KBM-7 (cell line): ENCODE measurements around the gene GATAD2A.

ENCODE experiments used
- DNase-seq: peaks from one replicate; pipeline ENCODE4 v3.0.0-alpha.2; 2015
- in situ Hi-C: fragments of 300-500 bp; cut with MboI; formaldehyde crosslinking; loops from 2 replicates; pipeline ENCODE4 v1.14.3; 2020; ENCODE audit warnings: low sequenced_read_pairs, low pct_unique_long_range_greater_than_20kb, mixed read lengths

The GATAD2A gene

GRCh38 chr19:19534556-19535265, 129.2 kb downstream of the GATAD2A start:
- in situ Hi-C loops: loop anchor here (10.0 to 25.0 kb wide), 2 partner anchors 110 to 403 kb away; partner anchors contain the start of gene GMIP
- DNase-seq: no peak

GRCh38 chr19:19535311-19536191, 130.1 kb downstream of the GATAD2A start:
- in situ Hi-C loops: loop anchor here (10.0 to 25.0 kb wide), 2 partner anchors 109 to 402 kb away; partner anchors contain the start of gene GMIP

GRCh38 chr19:19537075-19538048, 131.9 kb downstream of the GATAD2A start:
- DNase-seq: no peak
- in situ Hi-C loops: loop anchor here (10.0 to 25.0 kb wide), 2 partner anchors 107 to 400 kb away; partner anchors contain the start of gene GMIP

More at GRCh38 chr19:19535311-19536191, 130.1 kb downstream of the GATAD2A start:
- DNase-seq: no peak

GRCh38 chr19:19538061-19538784, 132.7 kb downstream of the GATAD2A start, which contains the start of gene CILP2:
CILP2 (plus strand) TSS chr19:19538265; CDS start chr19:19538350, 85 bp downstream.
- in situ Hi-C loops: loop anchor here (10.0 to 25.0 kb wide), 2 partner anchors 107 to 399 kb away; partner anchors contain the start of gene GMIP

GRCh38 chr19:19538785-19539166, 133.3 kb downstream of the GATAD2A start:
- in situ Hi-C loops: loop anchor here (10.0 to 25.0 kb wide), 2 partner anchors 106 to 399 kb away; partner anchors contain the start of gene GMIP
- DNase-seq: no peak

More at GRCh38 chr19:19538061-19538784, 132.7 kb downstream of the GATAD2A start, which contains the start of gene CILP2:
- DNase-seq: no peak

- DNase-seq: no peak
- in situ Hi-C loops: loop anchor here (10.0 to 25.0 kb wide), 2 partner anchors 105 to 398 kb away; partner anchors contain the start of gene GMIP
Observed at GRCh38 chr19:19539698-19540063, 134.2 kb downstream of the GATAD2A start.

- no peak for DNase-seq
- in situ Hi-C loops: loop anchor here (25.0 kb wide), 1 partner anchor 397 kb away; no protein-coding TSS in a partner anchor
Observed at GRCh38 chr19:19540064-19540714, 134.7 kb downstream of the GATAD2A start.

GRCh38 chr19:19540715-19541515, 135.4 kb downstream of the GATAD2A start:
- no peak for DNase-seq
- in situ Hi-C loops: loop anchor here (25.0 kb wide), 1 partner anchor 396 kb away; no protein-coding TSS in a partner anchor

- no peak for DNase-seq
- in situ Hi-C loops: loop anchor here (25.0 kb wide), 1 partner anchor 396 kb away; no protein-coding TSS in a partner anchor
Observed at GRCh38 chr19:19541616-19542015, 136.1 kb downstream of the GATAD2A start.

GRCh38 chr19:19542507-19542906, 137.0 kb downstream of the GATAD2A start:
- in situ Hi-C loops: loop anchor here (25.0 kb wide), 1 partner anchor 395 kb away; no protein-coding TSS in a partner anchor
- DNase-seq: no peak

GRCh38 chr19:19543101-19543500, 137.6 kb downstream of the GATAD2A start:
- DNase-seq: no peak
- in situ Hi-C loops: loop anchor here (25.0 kb wide), 1 partner anchor 394 kb away; no protein-coding TSS in a partner anchor

- no peak for DNase-seq
- in situ Hi-C loops: loop anchor here (25.0 kb wide), 1 partner anchor 394 kb away; no protein-coding TSS in a partner anchor
Observed at GRCh38 chr19:19543640-19544039, 138.2 kb downstream of the GATAD2A start.

- DNase-seq: no peak
- in situ Hi-C loops: loop anchor here (25.0 kb wide), 1 partner anchor 393 kb away; no protein-coding TSS in a partner anchor
Observed at GRCh38 chr19:19544257-19544953, 138.9 kb downstream of the GATAD2A start.

GRCh38 chr19:19544954-19545591, 139.6 kb downstream of the GATAD2A start:
- no peak for DNase-seq
- in situ Hi-C loops: loop anchor here (25.0 kb wide), 1 partner anchor 392 kb away; no protein-coding TSS in a partner anchor

GRCh38 chr19:19545707-19546106, 140.2 kb downstream of the GATAD2A start:
- DNase-seq: no peak
- in situ Hi-C loops: loop anchor here (25.0 kb wide), 1 partner anchor 392 kb away; no protein-coding TSS in a partner anchor
